ENCODE results near the gene MAP2K4.

MAP2K4 gene

GRCh38 chr17:12134101-12134500 lies 113.4 kb downstream of the MAP2K4 start:
- peaks cover 5% of the 10 kb centered on the region; the same call in 1 of the 2 replicates for H3K9me3 ChIP-seq (ENCODE audit: low read length)
- no peak overlapping the region for H3K4me2 ChIP-seq (ENCODE audit: low read length)
- no peaks in the 10 kb centered on the region for H3K79me2 ChIP-seq (ENCODE audit: insufficient read depth, low read length)
- H4K20me1 ChIP-seq (ENCODE audit: insufficient read depth, low read length) = no peaks in the 10 kb centered on the region
- no peaks in the 10 kb centered on the region for H3F3A ChIP-seq (ENCODE audit: insufficient read depth, low read length)
- H3K4me1 ChIP-seq (ENCODE audit: insufficient read depth, low read length, severe bottlenecking) = no peaks in the 10 kb centered on the region
- no peaks in the 10 kb centered on the region for H3K9me2 ChIP-seq (ENCODE audit: low read depth, low read length)
- H3K27me3 ChIP-seq (ENCODE audit: insufficient read depth, low read length) = no peaks in the 10 kb centered on the region
- H2AFZ ChIP-seq (ENCODE audit: low read length) = no peak overlapping the region
- peaks cover 32% of the 10 kb centered on the region for H3K36me3 ChIP-seq (ENCODE audit: insufficient read depth, low read length)
- no peak overlapping the region for H3K27ac ChIP-seq (ENCODE audit: low read depth, low read length, poor library complexity, severe bottlenecking)
- H3K4me3 ChIP-seq (ENCODE audit: low read depth, low read length, poor library complexity, severe bottlenecking) = no peak overlapping the region
- H3K9ac ChIP-seq (ENCODE audit: low read length) = no peak overlapping the region
- TF ChIP-seq EZH2 (IDR thresholded peaks at IDR 0.05; ENCODE audit: borderline replicate concordance, low read length) (no peak), CTCF (IDR thresholded peaks at IDR 0.05; ENCODE audit: low read length) (no peak)

GRCh38 chr17:12134587-12134986 lies 113.9 kb downstream of the MAP2K4 start:
- Histone ChIP-seq H2AFZ (ENCODE audit: low read length) (no peak overlapping the region), H3K36me3 (ENCODE audit: insufficient read depth, low read length) (peaks cover 27% of the 10 kb centered on the region), H3K27ac (ENCODE audit: low read depth, low read length, poor library complexity, severe bottlenecking) (no peak overlapping the region), H3K27me3 (ENCODE audit: insufficient read depth, low read length) (no peaks in the 10 kb centered on the region), H3K79me2 (ENCODE audit: insufficient read depth, low read length) (no peaks in the 10 kb centered on the region), H3K9me3 (ENCODE audit: low read length) (peaks cover 5% of the 10 kb centered on the region; the same call in 1 of the 2 replicates), H3K4me2 (ENCODE audit: low read length) (no peak overlapping the region), H3K4me1 (ENCODE audit: insufficient read depth, low read length, severe bottlenecking) (no peaks in the 10 kb centered on the region), H4K20me1 (ENCODE audit: insufficient read depth, low read length) (no peaks in the 10 kb centered on the region), H3K4me3 (ENCODE audit: low read depth, low read length, poor library complexity, severe bottlenecking) (no peak overlapping the region), H3F3A (ENCODE audit: insufficient read depth, low read length) (no peaks in the 10 kb centered on the region), H3K9me2 (ENCODE audit: low read depth, low read length) (no peaks in the 10 kb centered on the region), H3K9ac (ENCODE audit: low read length) (no peak overlapping the region)
- TF ChIP-seq EZH2 (IDR thresholded peaks at IDR 0.05; ENCODE audit: borderline replicate concordance, low read length) = no peak
- TF ChIP-seq CTCF (IDR thresholded peaks at IDR 0.05; ENCODE audit: low read length) = no peak

- Histone ChIP-seq H3K9ac (ENCODE audit: low read length) (no peak overlapping the region), H3K9me2 (ENCODE audit: low read depth, low read length) (no peaks in the 10 kb centered on the region), H3K4me2 (ENCODE audit: low read length) (no peak overlapping the region), H3F3A (ENCODE audit: insufficient read depth, low read length) (no peaks in the 10 kb centered on the region), H3K79me2 (ENCODE audit: insufficient read depth, low read length) (no peaks in the 10 kb centered on the region), H3K4me1 (ENCODE audit: insufficient read depth, low read length, severe bottlenecking) (no peaks in the 10 kb centered on the region), H3K4me3 (ENCODE audit: low read depth, low read length, poor library complexity, severe bottlenecking) (no peak overlapping the region), H2AFZ (ENCODE audit: low read length) (no peak overlapping the region), H3K27ac (ENCODE audit: low read depth, low read length, poor library complexity, severe bottlenecking) (no peak overlapping the region), H3K9me3 (ENCODE audit: low read length) (peaks cover 5% of the 10 kb centered on the region; the same call in 1 of the 2 replicates), H3K27me3 (ENCODE audit: insufficient read depth, low read length) (no peaks in the 10 kb centered on the region), H3K36me3 (ENCODE audit: insufficient read depth, low read length) (peaks cover 31% of the 10 kb centered on the region), H4K20me1 (ENCODE audit: insufficient read depth, low read length) (no peaks in the 10 kb centered on the region)
- TF ChIP-seq CTCF (IDR thresholded peaks at IDR 0.05; ENCODE audit: low read length) (no peak), EZH2 (IDR thresholded peaks at IDR 0.05; ENCODE audit: borderline replicate concordance, low read length) (no peak)
Measured at GRCh38 chr17:12136243-12136642, 115.6 kb downstream of the MAP2K4 start.

Data from OCI-LY1 (cell line).